ENCODE data around the gene ACACB. TPM values are rescaled to one million over a fixed set of nuclear protein-coding genes. Genes with fewer than 3 reads are reported as not detected.

Gene ACACB
- total RNA-seq, 1 donor from 2014 or later, result 6.3 TPM

DNA sequence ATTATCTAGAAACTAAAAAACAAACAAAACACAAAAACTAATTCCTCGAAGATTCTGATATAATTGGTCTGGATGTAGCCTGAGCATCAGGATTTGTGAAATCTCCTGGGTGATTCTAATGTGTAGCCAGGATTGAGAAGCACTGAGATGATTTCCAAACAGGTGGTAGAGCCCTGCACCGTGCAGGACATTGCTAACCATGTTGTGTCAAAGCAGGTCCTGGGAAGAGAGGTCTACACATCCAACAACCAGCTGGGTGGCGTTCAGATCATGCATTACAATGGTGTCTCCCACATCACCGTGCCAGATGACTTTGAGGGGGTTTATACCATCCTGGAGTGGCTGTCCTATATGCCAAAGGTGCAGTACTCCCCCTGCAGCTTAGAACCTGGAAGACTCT lies 136.4 kb downstream of the ACACB start:
- intact Hi-C loops (cut with micrococcal nuclease), result no loop called here
- Mint-ChIP-seq H3K27ac (no peak overlapping the region), H3K9me3 (peaks cover 15% of the 10 kb centered on the region), H3K4me3 (no peak overlapping the region), H3K4me1 (no peaks in the 10 kb centered on the region), H3K36me3 (ENCODE audit: low read depth) (peaks cover 19% of the 10 kb centered on the region), H3K27me3 (no peaks in the 10 kb centered on the region)
- ChIA-PET POLR2A (no interaction called here), CTCF (no interaction called here)
- TF ChIP-seq, protein P1, sequence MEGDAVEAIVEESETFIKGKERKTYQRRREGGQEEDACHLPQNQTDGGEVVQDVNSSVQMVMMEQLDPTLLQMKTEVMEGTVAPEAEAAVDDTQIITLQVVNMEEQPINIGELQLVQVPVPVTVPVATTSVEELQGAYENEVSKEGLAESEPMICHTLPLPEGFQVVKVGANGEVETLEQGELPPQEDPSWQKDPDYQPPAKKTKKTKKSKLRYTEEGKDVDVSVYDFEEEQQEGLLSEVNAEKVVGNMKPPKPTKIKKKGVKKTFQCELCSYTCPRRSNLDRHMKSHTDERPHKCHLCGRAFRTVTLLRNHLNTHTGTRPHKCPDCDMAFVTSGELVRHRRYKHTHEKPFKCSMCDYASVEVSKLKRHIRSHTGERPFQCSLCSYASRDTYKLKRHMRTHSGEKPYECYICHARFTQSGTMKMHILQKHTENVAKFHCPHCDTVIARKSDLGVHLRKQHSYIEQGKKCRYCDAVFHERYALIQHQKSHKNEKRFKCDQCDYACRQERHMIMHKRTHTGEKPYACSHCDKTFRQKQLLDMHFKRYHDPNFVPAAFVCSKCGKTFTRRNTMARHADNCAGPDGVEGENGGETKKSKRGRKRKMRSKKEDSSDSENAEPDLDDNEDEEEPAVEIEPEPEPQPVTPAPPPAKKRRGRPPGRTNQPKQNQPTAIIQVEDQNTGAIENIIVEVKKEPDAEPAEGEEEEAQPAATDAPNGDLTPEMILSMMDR (IDR thresholded peaks at IDR 0.05), result no peak
- ATAC-seq (ENCODE audit: low read depth) (no peak), DNase-seq (no peak)

DNA sequence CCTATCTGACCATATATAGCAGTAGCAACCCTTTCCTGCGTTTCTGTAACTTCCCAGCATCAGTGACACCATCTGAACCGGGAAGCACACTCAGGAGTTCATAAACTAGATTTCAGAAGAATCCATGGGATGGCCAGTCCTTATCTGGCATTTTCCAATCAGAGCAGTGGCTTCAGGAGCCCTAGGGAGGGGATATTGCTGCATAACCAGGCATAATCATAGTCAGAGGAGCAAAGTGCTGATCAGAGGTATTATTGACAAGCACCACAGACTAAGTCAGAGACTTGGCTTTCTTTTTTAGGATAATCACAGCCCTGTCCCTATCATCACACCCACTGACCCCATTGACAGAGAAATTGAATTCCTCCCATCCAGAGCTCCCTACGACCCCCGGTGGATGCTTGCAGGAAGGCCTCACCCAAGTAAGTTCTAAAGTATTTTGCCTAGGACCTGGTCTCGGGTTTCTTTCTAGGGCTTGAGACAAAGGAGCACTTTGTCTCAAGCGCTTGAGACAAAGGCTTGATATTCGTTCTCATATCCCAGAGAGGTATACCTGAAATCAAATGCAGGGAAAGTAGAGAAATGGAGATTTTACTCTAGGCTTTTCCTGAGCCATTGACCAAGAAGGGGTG lies 137.6 kb downstream of the ACACB start:
- no peak for ATAC-seq (ENCODE audit: low read depth)

DNA sequence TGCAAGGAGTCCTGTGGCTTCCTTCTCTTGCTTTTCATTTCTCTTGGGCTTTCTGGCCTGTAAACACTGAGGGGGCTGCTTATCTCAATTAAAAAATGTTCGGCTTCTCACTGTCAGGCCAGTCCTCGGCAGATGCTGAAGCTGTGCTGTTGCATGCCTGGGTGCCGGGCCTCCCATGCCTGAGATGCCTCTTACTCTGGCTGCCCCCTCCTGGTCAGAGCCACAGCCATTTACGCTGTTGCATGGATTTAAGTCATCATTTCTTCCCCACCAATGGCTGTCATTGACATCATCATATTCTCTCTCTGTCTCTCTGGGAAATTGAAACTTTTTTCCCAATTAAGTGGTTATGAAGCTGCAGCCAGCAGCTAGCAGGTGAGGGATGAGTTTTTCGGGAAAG lies 139.0 kb downstream of the ACACB start:
- Mint-ChIP-seq H3K27ac (no peak overlapping the region), H3K9me3 (peaks cover 15% of the 10 kb centered on the region), H3K36me3 (ENCODE audit: low read depth) (peaks cover 20% of the 10 kb centered on the region), H3K4me1 (no peaks in the 10 kb centered on the region), H3K27me3 (no peaks in the 10 kb centered on the region), H3K4me3 (no peak overlapping the region)
- ATAC-seq (ENCODE audit: low read depth), result no peak
- TF ChIP-seq, protein P1 (IDR thresholded peaks at IDR 0.05), result no peak
- ChIA-PET POLR2A (no interaction called here), CTCF (no interaction called here)
- intact Hi-C loops (cut with micrococcal nuclease), result no loop called here
- no peak for DNase-seq

More for the DNA sequence above, 137.6 kb downstream of the ACACB start:
- Mint-ChIP-seq H3K36me3 (ENCODE audit: low read depth) (peaks cover 20% of the 10 kb centered on the region), H3K9me3 (peaks cover 15% of the 10 kb centered on the region), H3K4me1 (no peaks in the 10 kb centered on the region), H3K27ac (no peak overlapping the region), H3K4me3 (no peak overlapping the region), H3K27me3 (no peaks in the 10 kb centered on the region)
- intact Hi-C loops (cut with micrococcal nuclease), result no loop called here
- TF ChIP-seq, protein P1 (IDR thresholded peaks at IDR 0.05), result no peak
- CTCF ChIA-PET, result no interaction called here
- DNase-seq, result no peak
- POLR2A ChIA-PET, result no interaction called here

DNA sequence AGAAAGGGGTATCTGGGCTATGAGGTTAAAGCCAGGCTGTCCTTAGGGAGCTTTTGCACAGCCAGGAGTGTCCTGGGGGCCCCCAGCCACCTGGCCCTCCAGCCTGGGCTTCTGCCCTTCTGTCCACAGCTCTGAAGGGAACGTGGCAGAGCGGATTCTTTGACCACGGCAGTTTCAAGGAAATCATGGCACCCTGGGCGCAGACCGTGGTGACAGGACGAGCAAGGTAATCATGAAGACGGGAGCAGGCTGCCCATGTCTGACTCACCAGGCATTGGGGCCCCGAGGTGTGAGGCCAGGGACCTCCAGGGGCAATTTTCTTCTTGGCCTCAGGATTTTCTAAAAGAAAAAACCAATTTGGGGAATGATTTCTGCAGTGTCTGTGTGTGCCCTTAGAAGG lies 139.6 kb downstream of the ACACB start:
- H3K36me3 Mint-ChIP-seq (ENCODE audit: low read depth), result peaks cover 20% of the 10 kb centered on the region
- no peaks in the 10 kb centered on the region for H3K4me1 Mint-ChIP-seq
- DNase-seq (no peak), ATAC-seq (ENCODE audit: low read depth) (no peak)
- H3K4me3 Mint-ChIP-seq, result no peak overlapping the region
- TF ChIP-seq, protein P1 (IDR thresholded peaks at IDR 0.05), result no peak
- no peaks in the 10 kb centered on the region for H3K27me3 Mint-ChIP-seq
- H3K9me3 Mint-ChIP-seq, result peaks cover 15% of the 10 kb centered on the region
- no peak overlapping the region for H3K27ac Mint-ChIP-seq
- ChIA-PET CTCF (no interaction called here), POLR2A (no interaction called here)
- intact Hi-C loops (cut with micrococcal nuclease), result no loop called here

DNA sequence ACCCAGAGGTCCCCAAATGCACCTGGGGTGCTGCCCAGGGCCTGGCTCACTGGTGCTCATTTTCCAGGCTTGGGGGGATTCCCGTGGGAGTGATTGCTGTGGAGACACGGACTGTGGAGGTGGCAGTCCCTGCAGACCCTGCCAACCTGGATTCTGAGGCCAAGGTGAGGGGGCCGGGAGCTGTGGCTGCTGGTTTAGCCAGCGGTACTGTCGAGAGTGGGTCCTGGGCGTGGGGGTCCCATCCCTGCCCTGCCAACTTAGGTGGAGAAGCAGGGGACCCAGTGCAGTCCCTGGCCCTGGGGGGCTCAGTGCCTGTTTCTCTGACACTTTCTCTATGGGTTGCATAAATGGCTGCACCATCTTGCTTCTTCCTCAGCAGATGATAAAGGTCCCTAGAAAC lies 141.8 kb downstream of the ACACB start:
- H3K27me3 Mint-ChIP-seq, result no peaks in the 10 kb centered on the region
- intact Hi-C loops (cut with micrococcal nuclease), result no loop called here
- peaks cover 14% of the 10 kb centered on the region for H3K9me3 Mint-ChIP-seq
- H3K4me1 Mint-ChIP-seq, result no peaks in the 10 kb centered on the region
- DNase-seq (no peak), ATAC-seq (ENCODE audit: low read depth) (no peak)
- no peak overlapping the region for H3K4me3 Mint-ChIP-seq
- H3K36me3 Mint-ChIP-seq (ENCODE audit: low read depth), result peaks cover 17% of the 10 kb centered on the region
- H3K27ac Mint-ChIP-seq, result no peak overlapping the region
- ChIA-PET CTCF (no interaction called here), POLR2A (no interaction called here)
- TF ChIP-seq, protein P1 (IDR thresholded peaks at IDR 0.05), result no peak
